ENCODE results near the gene HS3ST3B1.

DNA sequence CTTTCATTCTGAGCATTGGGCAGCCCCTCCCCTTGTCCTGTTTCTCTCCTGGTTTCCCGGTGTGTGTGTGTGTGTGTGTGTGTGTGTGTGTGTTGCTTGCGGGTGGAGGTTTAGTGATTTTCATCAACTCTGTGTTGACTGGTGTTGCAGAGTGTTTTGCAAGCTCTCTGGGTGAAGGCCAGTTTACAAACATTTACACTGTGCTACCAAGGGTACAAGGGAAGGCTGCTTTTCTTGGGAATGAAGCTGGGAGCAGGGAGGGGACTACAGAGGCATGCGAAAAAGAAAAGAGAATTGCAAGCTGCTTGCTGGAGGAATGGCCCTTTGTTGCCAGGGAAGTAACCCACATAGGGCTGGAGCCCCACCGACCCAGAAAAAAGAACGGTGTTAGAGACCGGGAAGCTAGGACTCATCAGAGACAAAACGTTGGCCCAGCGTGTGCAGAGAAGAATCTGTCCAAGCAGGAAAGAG, 29.6 kb downstream of the HS3ST3B1 start:
- TF ChIP-seq, protein P1, sequence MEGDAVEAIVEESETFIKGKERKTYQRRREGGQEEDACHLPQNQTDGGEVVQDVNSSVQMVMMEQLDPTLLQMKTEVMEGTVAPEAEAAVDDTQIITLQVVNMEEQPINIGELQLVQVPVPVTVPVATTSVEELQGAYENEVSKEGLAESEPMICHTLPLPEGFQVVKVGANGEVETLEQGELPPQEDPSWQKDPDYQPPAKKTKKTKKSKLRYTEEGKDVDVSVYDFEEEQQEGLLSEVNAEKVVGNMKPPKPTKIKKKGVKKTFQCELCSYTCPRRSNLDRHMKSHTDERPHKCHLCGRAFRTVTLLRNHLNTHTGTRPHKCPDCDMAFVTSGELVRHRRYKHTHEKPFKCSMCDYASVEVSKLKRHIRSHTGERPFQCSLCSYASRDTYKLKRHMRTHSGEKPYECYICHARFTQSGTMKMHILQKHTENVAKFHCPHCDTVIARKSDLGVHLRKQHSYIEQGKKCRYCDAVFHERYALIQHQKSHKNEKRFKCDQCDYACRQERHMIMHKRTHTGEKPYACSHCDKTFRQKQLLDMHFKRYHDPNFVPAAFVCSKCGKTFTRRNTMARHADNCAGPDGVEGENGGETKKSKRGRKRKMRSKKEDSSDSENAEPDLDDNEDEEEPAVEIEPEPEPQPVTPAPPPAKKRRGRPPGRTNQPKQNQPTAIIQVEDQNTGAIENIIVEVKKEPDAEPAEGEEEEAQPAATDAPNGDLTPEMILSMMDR (conservative IDR thresholded peaks at IDR 0.05), result no peak
- TF ChIP-seq ZFX (IDR thresholded peaks at IDR 0.05), result no peak

All from C4-2B (cell line).